ENCODE measurements around the gene ZNF511.

GRCh38 chr10:133299224-133299623 lies 9.5 kb upstream of the ZNF511 start:
- no peak for TF ChIP-seq CTCF (conservative IDR thresholded peaks at IDR 0.05; ENCODE audit: low read length)
- TF ChIP-seq EZH2phosphoT487 (IDR thresholded peaks at IDR 0.05; ENCODE audit: borderline replicate concordance, low read depth, low read length), result no peak

Measured in OCI-LY7 (cell line).